Measurements from ENCODE around the gene RABEP2.
A peak's percentile ranks its signal among the peaks of the same experiment; 100 is the strongest.

Gene RABEP2

DNA sequence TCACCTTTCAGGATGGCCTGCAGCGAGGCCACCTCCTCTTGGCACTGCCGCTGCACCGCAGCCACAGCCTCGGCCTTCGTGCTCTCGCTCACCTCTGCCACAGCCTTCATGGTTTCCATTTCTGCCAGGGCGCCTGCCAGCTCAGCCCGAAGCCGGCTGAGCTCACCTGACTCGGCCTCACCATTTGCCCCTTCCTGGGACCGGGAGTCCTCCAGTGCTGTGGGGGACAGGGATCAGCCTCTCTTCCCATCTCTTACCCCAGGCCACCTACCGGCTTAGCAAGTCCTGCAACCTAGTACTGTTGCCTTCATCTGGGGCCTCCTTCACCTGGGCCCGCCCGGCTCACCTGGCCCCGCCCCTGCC lies 658 bp downstream of the RABEP2 start:
- TF ChIP-seq, protein P1, sequence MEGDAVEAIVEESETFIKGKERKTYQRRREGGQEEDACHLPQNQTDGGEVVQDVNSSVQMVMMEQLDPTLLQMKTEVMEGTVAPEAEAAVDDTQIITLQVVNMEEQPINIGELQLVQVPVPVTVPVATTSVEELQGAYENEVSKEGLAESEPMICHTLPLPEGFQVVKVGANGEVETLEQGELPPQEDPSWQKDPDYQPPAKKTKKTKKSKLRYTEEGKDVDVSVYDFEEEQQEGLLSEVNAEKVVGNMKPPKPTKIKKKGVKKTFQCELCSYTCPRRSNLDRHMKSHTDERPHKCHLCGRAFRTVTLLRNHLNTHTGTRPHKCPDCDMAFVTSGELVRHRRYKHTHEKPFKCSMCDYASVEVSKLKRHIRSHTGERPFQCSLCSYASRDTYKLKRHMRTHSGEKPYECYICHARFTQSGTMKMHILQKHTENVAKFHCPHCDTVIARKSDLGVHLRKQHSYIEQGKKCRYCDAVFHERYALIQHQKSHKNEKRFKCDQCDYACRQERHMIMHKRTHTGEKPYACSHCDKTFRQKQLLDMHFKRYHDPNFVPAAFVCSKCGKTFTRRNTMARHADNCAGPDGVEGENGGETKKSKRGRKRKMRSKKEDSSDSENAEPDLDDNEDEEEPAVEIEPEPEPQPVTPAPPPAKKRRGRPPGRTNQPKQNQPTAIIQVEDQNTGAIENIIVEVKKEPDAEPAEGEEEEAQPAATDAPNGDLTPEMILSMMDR (IDR thresholded peaks at IDR 0.05; ENCODE audit: borderline replicate concordance, insufficient read depth, low read depth, low read length): 0 out of 2 replicates have a peak, but pooled peaks have one; percentile 4
- peak overlapping the region; percentile 86 for H3K4me3 ChIP-seq (ENCODE audit: low read depth, low read length)

DNA sequence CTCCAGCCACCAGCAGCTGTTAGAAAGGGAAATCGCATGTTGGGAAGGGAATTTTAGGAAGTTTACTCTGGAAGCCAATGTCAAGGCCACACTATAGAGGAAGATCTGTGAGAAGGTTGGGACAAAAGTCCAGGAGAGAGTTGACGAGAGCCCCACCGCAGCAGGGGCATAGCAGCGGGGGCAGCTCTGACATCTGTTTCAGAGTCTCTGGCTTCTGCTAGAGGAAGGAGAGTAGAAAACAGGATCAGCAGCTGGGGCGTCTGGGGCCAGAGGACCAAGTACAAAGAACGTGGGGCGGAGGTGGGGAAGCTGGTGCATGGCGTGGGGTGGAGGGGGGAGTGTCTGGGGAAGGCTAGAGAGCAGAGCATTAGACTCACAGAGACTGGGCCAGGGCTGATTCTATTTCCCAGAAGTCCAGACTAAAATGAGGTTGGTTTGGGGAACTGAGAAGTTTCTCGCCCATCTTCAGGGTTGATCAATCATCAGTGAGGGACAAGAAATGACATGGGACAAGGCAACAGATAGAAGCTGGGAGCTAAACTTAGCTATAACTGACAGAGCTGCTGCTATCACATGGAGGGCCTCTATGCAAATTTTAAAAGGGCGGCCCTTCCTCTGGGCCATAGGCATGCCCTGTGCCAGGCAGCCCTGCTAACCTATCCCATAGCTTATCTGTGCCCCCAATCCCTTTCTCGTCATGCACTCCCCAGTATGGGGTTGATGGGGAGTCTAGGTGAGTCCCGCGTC lies 1.2 kb downstream of the RABEP2 start:
- TF ChIP-seq, protein P1 (IDR thresholded peaks at IDR 0.05; ENCODE audit: borderline replicate concordance, insufficient read depth, low read depth, low read length): no peak
- peak overlapping the region; percentile 86 for H3K4me3 ChIP-seq (ENCODE audit: low read depth, low read length)

DNA sequence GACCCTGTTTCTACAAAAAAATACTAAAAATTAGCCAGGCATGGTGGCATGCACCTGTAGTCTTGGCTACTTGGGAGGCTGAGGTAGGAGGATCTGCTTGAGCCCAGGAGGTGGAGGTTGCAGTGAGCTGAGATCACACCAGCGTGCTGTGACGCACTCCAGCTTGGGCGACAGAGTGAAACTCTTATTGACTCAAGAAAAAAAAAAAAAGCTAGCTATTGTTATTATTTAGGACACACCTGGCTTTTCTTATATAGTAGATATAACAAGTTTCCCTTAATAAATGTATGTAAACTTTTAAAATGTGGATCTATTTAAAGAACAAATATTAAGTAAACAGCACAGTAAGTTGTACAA lies 1.8 kb downstream of the RABEP2 start:
- no peak overlapping the region for H3K4me3 ChIP-seq (ENCODE audit: low read depth, low read length)
- TF ChIP-seq, protein P1 (IDR thresholded peaks at IDR 0.05; ENCODE audit: borderline replicate concordance, insufficient read depth, low read depth, low read length): no peak

DNA sequence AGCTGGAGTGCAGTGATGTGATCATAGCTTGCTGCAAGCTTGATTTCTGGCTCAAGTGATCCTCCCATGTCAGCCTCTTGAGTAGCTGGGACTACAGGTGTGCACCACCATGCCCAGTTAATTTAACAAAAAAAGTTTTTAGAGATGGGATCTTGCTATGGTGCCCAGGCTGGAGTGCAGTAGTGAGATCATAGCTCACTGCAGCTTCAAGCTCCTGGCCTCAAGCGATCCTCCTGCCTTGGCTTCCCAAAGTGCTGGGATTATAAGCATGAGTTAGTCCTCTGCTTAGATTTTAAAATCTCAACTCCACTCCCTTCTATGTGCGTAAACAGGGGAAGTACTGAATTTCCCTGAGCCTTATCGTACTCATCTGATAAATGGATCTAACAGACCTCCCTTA lies 6.3 kb downstream of the RABEP2 start:
- H3K4me3 ChIP-seq (ENCODE audit: low read depth, low read length): no peak overlapping the region

DNA sequence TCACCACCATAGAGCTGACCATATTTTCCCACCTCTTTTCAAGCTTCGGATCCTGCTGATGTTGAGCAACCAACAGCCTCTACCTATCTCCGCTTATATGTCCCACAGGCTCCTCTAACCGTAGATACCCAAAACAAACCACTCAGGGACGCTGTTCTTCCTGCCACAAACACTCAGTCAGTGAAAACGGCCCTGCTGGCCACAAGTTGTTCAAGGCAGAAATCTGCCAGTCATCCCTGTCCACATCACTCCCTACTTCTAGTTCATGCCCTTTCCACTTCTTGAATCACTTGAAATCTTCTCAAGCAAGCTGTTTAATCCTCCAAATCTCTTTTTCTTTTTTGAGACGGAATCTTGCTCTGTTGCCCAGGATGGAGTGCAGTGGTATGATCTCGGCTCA lies 7.9 kb downstream of the RABEP2 start:
- TF ChIP-seq, protein P1 (IDR thresholded peaks at IDR 0.05; ENCODE audit: borderline replicate concordance, insufficient read depth, low read depth, low read length): no peak
- H3K4me3 ChIP-seq (ENCODE audit: low read depth, low read length): no peak overlapping the region

More for the DNA sequence above, 6.3 kb downstream of the RABEP2 start:
- TF ChIP-seq, protein P1 (IDR thresholded peaks at IDR 0.05; ENCODE audit: borderline replicate concordance, insufficient read depth, low read depth, low read length): no peak

DNA sequence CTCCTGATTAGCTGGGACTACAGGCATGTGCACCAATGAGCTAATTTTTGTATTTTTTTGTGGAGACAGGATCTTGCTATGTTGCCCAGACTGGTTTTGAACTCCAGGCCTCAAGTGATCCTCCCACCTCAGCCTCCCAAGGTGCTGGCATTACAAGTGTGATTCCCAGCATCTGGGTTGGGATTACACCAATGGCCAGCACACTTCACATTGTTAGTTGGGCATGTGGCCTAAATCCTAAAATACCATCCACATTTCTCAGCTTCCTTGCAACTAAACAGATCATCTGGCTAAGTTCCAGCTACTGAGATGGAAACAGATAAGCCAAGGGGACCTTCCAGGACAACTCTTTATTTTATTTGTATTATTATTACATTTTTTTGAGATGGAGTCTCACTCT lies 9.9 kb downstream of the RABEP2 start:
- H3K4me3 ChIP-seq (ENCODE audit: low read depth, low read length): no peak overlapping the region
- TF ChIP-seq, protein P1 (IDR thresholded peaks at IDR 0.05; ENCODE audit: borderline replicate concordance, insufficient read depth, low read depth, low read length): no peak

DNA sequence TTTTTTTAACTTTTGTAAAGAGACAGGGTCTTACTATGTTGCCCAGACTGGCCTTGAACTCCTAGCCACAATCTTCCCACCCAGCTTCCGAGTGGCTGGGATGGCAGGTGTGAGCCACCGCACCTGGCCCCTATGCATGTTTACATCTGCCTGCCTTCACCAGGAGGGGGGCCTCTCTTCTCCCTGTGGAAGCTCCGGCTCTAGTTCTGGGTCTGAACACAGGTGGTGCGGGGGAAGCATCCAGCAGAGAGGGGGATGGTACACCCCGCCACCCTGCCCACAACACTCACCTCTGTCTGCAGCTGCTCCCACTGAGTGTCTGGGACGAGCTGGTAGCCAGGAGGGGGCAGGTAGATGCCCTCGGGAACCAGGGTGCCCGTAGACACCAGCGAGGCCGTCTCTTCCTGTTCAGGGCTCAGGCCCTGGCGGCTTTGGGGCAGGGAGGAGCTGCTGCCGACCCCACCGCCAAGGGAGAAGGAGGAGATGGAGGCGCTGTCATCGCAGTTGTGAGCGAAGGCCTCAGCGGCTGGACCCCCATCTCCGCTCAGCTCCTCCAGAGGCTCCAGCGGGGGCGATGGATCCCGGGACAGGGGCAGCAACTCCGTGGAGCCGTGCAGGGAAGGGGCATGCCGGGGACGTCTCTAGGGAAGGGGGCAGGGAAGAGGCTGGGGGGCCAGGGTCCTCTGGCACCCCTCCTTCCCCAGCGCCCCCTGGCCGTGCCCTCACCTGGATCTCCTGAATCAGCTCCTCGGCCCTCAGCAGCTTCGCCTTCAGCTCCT lies 10.9 kb downstream of the RABEP2 start:
- TF ChIP-seq, protein P1 (IDR thresholded peaks at IDR 0.05; ENCODE audit: borderline replicate concordance, insufficient read depth, low read depth, low read length): no peak
- H3K4me3 ChIP-seq (ENCODE audit: low read depth, low read length): no peak overlapping the region
